Suppressor macrophage (primary cell): Measurements from ENCODE around the gene GARIN5A.
"Not testable (repeated sequence)": the region's sequence is repeated elsewhere in the genome, so short reads cannot be mapped to it uniquely, and the experiment has no call there.

ENCODE experiments used
- DNase-seq, 4 experiments: peaks; one replicate each; pipeline ENCODE4 v3.0.0-alpha.2; 2020 to 2022

The GARIN5A gene

GRCh38 chr19:50461066-50461875 lies 15.4 kb downstream of the GARIN5A start:
- DNase-seq, result peak; percentile 75 to 82 (median 82)

DNA sequence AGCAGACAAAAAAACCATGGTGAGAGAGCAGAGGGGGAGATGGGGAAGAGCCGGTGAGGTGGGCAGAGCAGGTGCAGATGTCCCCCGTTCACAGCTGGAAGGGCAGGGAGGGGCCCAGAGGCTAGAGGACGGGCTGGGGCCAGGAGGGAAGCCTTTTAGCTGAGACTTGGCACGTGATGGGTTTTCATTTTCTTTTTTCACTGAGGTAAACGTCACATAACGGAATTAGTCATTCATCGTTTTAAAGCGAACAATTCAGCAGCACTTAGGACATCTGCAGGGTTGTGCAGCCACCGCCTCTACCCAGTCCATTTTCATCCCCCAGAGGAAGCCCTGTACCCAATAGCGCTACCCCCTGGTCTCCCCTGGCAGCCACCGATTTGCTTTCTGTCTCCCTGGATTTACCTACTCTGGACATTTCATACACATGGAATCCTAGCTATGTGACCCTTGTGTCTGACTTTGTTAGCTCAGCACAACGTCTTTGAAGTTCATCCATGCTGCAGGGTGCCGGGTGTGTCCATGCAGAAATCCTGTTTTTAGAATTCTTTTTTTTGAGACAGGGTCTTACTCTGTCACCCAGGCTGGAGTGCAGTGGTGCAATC lies 16.4 kb downstream of the GARIN5A start:
- DNase-seq, result no peak

DNA sequence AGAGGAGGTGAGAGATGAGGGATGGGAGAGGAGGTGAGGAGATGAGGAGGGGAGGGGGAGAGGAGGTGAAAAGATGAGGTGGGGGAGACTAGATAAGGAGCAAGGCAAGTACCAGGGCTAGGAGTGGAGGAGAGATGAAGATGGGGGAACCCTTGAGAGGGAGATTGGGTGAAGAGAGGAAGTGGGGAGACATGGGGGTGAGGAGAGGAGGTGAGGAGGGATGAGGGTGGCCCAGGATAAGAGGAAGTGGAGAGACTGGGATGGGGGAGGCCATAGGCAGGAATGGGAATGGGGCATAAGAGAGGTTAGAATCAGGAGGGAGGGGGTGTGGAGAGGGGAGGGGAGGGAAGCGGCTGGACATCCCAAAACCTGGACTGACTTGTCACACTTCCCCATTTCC lies 17.0 kb downstream of the GARIN5A start:
- DNase-seq, result no peak

DNA sequence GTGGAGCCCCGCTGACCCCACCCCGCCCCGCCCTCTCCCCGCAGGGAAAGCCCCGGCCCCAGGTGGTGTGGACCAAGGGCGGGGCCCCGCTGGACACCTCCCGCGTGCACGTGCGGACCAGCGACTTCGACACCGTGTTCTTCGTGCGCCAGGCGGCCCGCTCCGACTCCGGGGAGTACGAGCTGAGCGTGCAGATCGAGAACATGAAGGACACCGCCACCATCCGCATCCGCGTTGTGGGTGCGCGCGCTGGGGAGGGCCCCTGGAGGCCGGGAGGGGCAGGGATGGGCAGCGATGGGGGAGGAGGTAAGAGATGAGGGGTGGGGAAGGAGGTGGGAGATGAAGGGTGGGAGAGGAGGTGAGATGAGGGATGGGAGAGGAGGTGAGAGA lies 17.6 kb downstream of the GARIN5A start:
- DNase-seq, result no peak

GRCh38 chr19:50458396-50459066 lies 18.1 kb downstream of the GARIN5A start:
- DNase-seq, result no peak

GRCh38 chr19:50457300-50457699 lies 19.3 kb downstream of the GARIN5A start:
- DNase-seq, result no peak

DNA sequence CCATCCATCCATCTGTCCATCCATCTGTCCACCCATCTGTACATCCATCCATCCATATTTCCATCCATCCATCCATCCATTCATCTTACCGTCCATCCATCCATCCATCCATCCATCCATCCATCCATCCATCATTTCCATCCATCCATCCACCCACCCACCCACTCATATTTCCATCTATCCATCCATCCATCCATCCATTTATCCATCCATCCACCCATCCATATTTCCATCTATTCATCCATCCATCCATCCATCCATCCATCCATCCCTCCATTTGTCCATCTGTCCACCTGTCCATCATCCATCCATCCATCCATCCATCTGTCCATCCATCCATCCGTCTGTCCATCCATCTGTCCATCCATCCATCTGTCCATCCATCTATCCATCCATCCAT lies 20.7 kb downstream of the GARIN5A start:
- DNase-seq, result no peak

DNA sequence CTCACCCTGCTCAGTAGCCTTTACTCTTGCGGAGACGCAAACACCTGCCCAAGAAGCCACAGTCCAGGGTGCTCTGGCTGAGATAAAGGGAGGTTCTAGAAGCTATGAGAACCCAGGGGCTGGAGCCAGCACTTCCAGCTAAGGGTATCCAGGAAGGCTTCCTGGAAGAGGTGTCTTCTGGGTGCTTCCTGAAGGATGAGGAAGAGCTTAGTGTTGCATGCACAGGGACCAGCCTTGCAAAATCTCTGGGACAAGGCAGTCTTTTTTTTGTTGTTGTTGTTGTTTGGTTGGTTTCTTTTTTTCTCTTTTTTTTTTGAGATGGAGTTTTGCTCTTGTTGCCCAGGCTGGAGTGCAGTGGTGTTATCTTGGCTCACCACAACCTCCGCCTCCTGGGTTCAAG lies 23.4 kb downstream of the GARIN5A start:
- DNase-seq, result no peak

DNA sequence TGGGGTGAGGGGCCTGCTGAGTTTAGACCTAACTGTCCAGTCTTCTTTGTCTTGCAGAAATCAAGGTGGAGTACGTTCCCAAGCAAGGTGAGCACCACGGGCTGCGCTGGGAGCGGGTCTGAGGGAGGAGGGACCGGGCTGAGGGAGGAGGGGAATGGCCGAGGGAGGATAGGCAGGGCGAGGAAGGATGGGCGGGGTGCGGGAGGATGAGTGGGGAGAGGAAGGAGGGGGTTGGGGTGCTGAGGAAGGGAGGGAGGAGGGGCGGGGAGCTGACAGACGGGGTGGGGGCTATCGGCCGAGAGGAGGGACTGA lies 25.5 kb downstream of the GARIN5A start:
- DNase-seq, result no peak

DNA sequence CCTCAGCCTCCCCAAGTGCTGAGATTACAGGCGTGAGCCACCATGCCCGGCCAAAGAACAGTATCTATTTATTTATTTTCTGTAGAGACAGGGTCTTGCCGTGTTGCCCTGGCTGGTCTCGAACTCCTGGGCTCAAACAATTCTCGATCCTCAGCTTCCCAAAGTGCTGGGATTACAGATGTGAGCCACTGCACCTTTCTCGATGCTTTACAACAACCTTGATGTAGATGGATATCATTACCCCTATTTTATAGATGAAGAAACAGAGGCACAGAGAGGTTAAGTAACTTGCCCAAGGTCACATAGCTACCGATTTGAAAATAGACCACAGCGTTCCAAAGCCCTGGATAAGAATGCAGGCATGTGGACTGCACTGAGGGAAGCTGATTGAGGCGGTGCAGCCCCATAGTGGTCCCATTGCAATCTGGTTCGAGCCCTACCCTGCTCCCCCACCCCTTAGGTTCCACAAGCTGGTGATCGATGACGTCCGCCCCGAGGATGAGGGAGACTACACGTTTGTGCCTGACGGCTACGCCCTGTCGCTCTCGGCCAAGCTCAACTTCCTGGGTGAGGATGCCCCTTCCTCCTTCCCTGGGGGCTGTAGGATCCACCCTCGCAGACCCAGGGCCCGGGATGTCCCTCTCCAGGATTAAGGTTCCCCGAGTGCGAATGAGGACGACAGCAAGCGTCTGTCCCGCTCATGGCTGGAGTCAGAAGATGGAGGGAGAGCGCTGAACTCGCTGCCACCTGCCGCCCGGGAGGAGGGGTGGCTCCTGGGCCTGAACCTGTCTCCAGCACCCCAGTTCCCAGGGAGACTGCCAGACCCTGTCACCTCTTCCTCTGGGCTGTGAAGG lies 26.1 kb downstream of the GARIN5A start:
- DNase-seq, result no peak

GRCh38 chr19:50449236-50449899 lies 27.3 kb downstream of the GARIN5A start:
- no peak for DNase-seq

- DNase-seq, result no peak
Measured at GRCh38 chr19:50447750-50448149, 28.9 kb downstream of the GARIN5A start.

- no peak for DNase-seq
Measured at GRCh38 chr19:50447053-50447452, 29.6 kb downstream of the GARIN5A start.

DNA sequence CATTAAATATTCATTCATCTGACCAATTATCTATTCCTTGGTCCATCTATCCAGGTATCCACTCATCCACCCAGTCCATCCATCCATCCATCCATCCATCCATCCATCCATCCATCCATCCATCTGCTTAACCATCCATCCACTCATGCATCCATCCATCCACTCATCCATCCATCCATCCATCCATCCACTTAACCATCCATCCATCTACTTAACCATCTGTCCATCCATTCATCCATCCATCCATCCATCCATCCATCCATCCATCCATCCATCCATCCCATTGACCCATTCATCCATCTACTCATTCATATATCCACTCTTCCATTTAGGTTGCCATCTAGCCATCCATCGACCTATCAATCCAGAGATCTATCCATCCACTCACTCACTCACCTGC lies 32.6 kb downstream of the GARIN5A start:
- no peak for DNase-seq

GRCh38 chr19:50439130-50439529 lies 37.5 kb downstream of the GARIN5A start:
- not testable (repeated sequence) for DNase-seq

DNA sequence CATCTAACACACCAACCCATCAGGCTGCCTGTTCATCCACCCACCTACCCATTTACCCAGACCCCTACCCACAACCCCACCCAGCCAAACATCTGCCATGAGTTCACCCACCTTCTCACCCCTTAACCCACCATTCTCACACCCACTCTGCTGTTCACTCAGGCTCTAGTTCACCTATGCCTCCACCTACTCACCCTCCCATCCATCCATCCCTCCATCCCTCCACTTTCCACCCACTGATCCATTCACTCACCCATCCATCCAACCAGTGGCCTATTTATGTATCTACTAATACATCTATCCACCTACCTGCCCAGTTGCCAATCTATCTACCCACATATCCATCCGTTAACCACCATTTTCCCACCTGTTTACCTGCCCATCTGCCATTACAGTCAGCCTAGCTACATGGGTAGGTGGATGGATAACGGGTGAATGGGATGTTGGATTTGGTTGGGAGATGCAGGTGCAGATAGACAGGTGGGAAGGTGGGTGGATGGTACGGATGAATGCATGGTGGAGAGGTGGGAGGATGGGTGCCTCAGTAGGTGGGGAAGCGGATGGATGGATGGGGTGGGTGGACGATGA lies 38.7 kb downstream of the GARIN5A start:
- DNase-seq, result no peak

DNA sequence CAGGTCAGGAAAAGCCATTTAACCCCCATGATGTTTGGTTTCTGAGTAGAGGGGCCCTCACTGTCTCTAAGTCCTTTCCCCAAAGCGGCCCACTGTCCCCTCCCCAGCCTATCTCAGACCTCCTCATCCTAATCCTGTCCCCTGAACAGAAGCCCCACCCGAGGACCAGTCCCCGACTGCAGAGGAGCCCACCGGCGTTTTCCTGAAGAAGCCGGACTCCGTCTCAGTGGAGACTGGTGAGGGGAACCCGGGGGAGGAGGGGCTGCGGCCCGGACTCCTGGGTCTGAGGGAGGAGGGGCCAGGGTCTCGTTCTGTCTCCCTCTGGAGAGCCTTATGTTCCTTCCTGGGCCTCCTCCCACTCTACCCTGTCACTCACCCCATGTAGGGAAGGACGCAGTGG lies 41.0 kb downstream of the GARIN5A start:
- DNase-seq, result no peak

DNA sequence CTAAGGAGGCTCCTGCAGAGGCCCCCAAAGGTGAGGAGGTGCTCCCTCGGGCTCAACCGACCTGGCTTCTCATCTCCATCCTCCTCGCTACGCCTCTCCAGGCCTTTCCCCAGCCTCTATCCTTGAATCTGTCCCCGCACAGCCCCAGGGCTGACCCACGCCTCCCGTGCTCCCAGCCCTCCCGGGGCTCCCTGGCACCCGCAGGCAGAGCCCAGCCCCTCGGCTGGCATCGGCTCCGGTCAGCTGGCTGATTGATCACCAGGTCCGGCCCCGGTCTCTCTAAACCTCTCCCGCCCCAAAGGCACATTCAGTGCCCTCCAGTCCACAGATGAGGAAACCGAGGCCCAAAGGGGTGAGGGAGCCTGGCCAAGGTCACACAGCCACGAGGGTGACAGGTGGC lies 41.4 kb downstream of the GARIN5A start:
- no peak for DNase-seq

- no peak for DNase-seq
Measured at GRCh38 chr19:50434525-50434924, 42.1 kb downstream of the GARIN5A start.

DNA sequence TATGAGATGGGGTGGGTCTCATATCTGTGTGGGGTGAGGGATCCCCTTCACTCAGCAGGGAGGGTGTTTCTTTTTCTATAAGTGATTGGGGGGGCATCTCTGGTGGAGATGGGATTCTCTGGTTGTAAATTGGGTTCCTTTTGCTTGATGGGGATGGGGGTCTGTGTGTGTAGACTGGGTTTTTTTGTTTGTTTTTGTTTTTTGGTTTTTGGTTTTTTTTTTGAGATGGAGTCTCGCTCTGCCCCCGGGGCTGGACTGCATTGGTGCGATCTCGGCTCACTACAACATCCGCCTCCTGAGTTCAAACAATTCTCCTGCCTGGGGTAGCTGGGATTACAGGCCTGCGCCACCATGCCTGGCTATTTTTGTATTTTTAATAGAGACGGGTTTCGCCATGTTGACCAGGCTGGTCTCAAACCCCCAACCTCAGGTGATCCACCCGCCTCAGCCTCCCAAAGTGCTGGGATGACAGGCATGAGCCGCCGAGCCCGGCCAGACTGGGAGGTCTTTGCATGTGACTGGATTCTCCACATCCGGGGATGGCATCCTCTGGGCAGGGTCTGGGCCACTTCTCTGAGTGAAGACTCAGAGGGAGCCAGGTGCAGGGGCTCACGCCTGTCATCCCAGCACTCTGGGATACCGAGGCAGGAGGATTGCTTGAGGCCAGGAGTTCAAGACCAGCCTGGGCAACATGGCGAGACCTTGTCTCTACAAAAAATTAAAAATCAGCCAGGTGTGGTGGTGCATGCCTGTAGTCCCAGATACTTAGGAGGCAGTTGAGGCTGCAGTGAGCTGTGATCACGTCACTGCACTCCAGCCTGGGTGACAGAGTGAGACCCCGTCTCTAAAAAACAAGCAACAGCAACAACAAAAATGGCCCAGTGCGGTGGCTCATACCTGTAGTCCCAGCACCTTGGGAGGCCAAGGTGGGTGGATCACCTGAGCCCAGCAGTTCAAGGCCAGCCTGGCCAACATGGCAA lies 43.2 kb downstream of the GARIN5A start:
- no peak for DNase-seq
